ENCODE measurements around the gene NKAIN2. TPM values are rescaled to one million over a fixed set of nuclear protein-coding genes. Genes with fewer than 3 reads are reported as not detected.

NKAIN2 gene
- total and polyA plus RNA-seq, 7 donors = under 0.01 to 4.4 (median 0.75) TPM; not detected in 1

GRCh38 chr6:123804787-123805540 is 1.3 kb downstream of the NKAIN2 start:
- Histone ChIP-seq H3K27me3 (peaks cover 0 to 34% (median 5%) of the 10 kb centered on the region in 3 donors), H3K27ac (no peak overlapping the region), H3K4me1 (peaks cover 0 to 14% (median 11%) of the 10 kb centered on the region in 4 donors), H3K9me3 (no peaks in the 10 kb centered on the region), H3K4me3 (no peak overlapping the region), H3K36me3 (no peaks in the 10 kb centered on the region)
- TF ChIP-seq POLR2A (IDR thresholded peaks at IDR 0.05) = no peak
- no peak for TF ChIP-seq POLR2AphosphoS5 (IDR thresholded peaks at IDR 0.05)
- TF ChIP-seq CTCF (IDR thresholded peaks at IDR 0.05) = no peak
- TF ChIP-seq EP300 (IDR thresholded peaks at IDR 0.05) = no peak
- DNase-seq = no peak
- WGBS, 2 donors = 35 to 38% methylated on average over 5 of the region's 5 CpGs
- intact Hi-C loops (cut with DNase I) = loop anchor here (5.0 kb wide), 1 partner anchor 992 kb away; no protein-coding TSS in a partner anchor

- no peak for TF ChIP-seq POLR2A (IDR thresholded peaks at IDR 0.05)
- no peak for TF ChIP-seq CTCF (IDR thresholded peaks at IDR 0.05)
- no peak for TF ChIP-seq POLR2AphosphoS5 (IDR thresholded peaks at IDR 0.05)
- TF ChIP-seq EP300 (IDR thresholded peaks at IDR 0.05) = no peak
- H3K27ac ChIP-seq = no peak overlapping the region
- H3K27me3 ChIP-seq = peaks cover 0 to 34% (median 5%) of the 10 kb centered on the region in 3 donors
- no peaks in the 10 kb centered on the region for H3K36me3 ChIP-seq
- WGBS, 2 donors = 35 to 45% methylated on average over 1 of the region's 1 CpG
- DNase-seq = no peak
- H3K4me1 ChIP-seq = peaks cover 0 to 14% (median 11%) of the 10 kb centered on the region in 4 donors
- no peak overlapping the region for H3K4me3 ChIP-seq
- H3K9me3 ChIP-seq = no peaks in the 10 kb centered on the region
- intact Hi-C loops (cut with DNase I) = no loop called here
Observed at GRCh38 chr6:123805921-123806320, 2.3 kb downstream of the NKAIN2 start.

- TF ChIP-seq EP300 (IDR thresholded peaks at IDR 0.05) (no peak), CTCF (IDR thresholded peaks at IDR 0.05) (no peak), POLR2A (IDR thresholded peaks at IDR 0.05) (no peak), POLR2AphosphoS5 (IDR thresholded peaks at IDR 0.05) (no peak)
- no peaks in the 10 kb centered on the region for H3K36me3 ChIP-seq
- DNase-seq = no peak
- peaks cover 0 to 34% (median 5%) of the 10 kb centered on the region in 3 donors for H3K27me3 ChIP-seq
- intact Hi-C loops (cut with DNase I) = no loop called here
- no peak overlapping the region for H3K4me3 ChIP-seq
- no peak overlapping the region for H3K27ac ChIP-seq
- 48 to 65% methylated on average over 2 of the region's 2 CpGs for WGBS, 2 donors
- H3K9me3 ChIP-seq = no peaks in the 10 kb centered on the region
- peaks cover 0 to 14% (median 11%) of the 10 kb centered on the region in 4 donors for H3K4me1 ChIP-seq
Observed at GRCh38 chr6:123806561-123806960, 2.9 kb downstream of the NKAIN2 start.

- H3K4me3 ChIP-seq = no peak overlapping the region
- no peak for DNase-seq
- no peak overlapping the region for H3K27ac ChIP-seq
- no peaks in the 10 kb centered on the region for H3K9me3 ChIP-seq
- intact Hi-C loops (cut with DNase I) = no loop called here
- 64% methylated on average over 3 of the region's 3 CpGs for WGBS, 2 donors
- H3K4me1 ChIP-seq = peaks cover 0 to 4% (median 2%) of the 10 kb centered on the region in 4 donors
- no peaks in the 10 kb centered on the region for H3K36me3 ChIP-seq
- TF ChIP-seq POLR2A (IDR thresholded peaks at IDR 0.05) (no peak), EP300 (IDR thresholded peaks at IDR 0.05) (no peak), CTCF (IDR thresholded peaks at IDR 0.05) (no peak), POLR2AphosphoS5 (IDR thresholded peaks at IDR 0.05) (no peak)
- peaks cover 0 to 34% (median 5%) of the 10 kb centered on the region in 3 donors for H3K27me3 ChIP-seq
Observed at GRCh38 chr6:123808556-123808955, 4.9 kb downstream of the NKAIN2 start.

All from sigmoid colon (tissue), 7 donors.